Keratinocyte (primary cell): ENCODE results near the gene WNT7B.

Experiments
- EZH2 ChIP-seq: IDR thresholded peaks from one replicate; pipeline ENCODE4 v1.6.1; 2012; ENCODE audit warnings: inconsistent platforms, mild to moderate bottlenecking, low read length, moderate library complexity
- TF ChIP-seq, protein P1 (sequence below), 3 experiments: IDR thresholded peaks in 1 of 3; conservative IDR thresholded peaks in 1 of 3; optimal IDR thresholded peaks in 1 of 3; 2 replicates in 2 of 3; 3 replicates in 1 of 3; pipeline versions ENCODE3 to v1.5.1; 2011; ENCODE audit warnings: low read length in 3 of 3, mild to moderate bottlenecking in 3 of 3, moderate library complexity in 2 of 3, control low read depth in 1 of 3, inconsistent platforms in 1 of 3; ENCODE audit not compliant: insufficient read depth in 2 of 3; ENCODE audit errors: extremely low read depth in 1 of 3

DNA sequence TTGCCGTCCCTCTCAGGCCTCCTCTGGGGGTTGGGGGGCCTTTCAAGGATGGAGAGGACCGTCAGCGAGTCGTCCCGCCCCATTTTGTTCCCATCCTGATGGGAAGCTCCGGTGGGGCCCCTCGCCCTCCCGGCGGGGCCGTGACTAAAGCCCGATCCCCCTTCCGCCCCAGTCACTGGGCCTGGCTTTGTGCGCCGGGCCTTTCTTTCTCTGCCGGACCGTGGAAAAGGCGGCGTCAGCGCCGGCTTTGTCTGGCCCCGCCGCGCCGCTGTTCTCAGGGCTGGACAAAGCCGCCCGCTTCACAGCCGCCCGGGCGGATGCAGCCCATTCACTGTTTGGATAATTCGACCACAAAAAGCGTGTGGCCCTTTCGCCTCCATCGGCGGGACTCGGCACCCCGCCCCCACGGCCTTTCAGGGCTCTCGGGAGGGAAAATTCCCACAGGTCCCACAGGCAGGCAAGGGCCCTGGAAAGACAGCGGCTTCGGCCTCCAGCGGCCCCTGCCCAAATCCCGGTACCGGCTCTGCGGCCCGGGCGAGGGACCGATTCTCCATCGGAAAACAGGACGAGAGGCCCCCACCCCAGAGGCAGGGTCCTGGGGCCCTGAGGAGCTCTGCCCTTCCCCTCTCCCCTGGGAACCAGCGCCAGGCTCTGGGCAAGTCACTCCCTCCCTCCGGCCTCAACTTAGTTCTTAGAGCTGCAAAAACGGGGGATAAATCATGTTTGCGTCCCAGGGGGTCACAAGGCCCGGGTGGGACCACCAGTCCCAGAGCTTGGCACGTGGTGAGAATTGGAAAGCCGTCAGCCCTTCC is 87.2 kb downstream of the WNT7B start:
- TF ChIP-seq, protein P1, sequence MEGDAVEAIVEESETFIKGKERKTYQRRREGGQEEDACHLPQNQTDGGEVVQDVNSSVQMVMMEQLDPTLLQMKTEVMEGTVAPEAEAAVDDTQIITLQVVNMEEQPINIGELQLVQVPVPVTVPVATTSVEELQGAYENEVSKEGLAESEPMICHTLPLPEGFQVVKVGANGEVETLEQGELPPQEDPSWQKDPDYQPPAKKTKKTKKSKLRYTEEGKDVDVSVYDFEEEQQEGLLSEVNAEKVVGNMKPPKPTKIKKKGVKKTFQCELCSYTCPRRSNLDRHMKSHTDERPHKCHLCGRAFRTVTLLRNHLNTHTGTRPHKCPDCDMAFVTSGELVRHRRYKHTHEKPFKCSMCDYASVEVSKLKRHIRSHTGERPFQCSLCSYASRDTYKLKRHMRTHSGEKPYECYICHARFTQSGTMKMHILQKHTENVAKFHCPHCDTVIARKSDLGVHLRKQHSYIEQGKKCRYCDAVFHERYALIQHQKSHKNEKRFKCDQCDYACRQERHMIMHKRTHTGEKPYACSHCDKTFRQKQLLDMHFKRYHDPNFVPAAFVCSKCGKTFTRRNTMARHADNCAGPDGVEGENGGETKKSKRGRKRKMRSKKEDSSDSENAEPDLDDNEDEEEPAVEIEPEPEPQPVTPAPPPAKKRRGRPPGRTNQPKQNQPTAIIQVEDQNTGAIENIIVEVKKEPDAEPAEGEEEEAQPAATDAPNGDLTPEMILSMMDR (optimal IDR thresholded peaks at IDR 0.05 in 1 of 3, IDR thresholded peaks at IDR 0.05 in 1 of 3, conservative IDR thresholded peaks at IDR 0.05 in 1 of 3; ENCODE audit: extremely low read depth in 1 of 3, insufficient read depth in 2 of 3, low read length in 3 of 3) = no peak
- TF ChIP-seq EZH2 = no peak
